MCF 10A (cell line): ENCODE measurements around the gene FBRSL1. TPM values are rescaled to one million over a fixed set of nuclear protein-coding genes. Genes with fewer than 3 reads are reported as not detected.
A peak's percentile ranks its signal among the peaks of the same experiment; 100 is the strongest.

ENCODE experiments used
- BruUV-seq: library from RNA; stranded (reverse); fragments of 400-500 nt; replicated peaks from 2 replicates; lab custom pipeline; 2021; lab: Mats Ljungman, UMichigan
- CTCF ChIA-PET: fragments of 300-600 bp; sonication (Branson Sonifier 250); formaldehyde crosslinking; extraction: SDS; loops from one replicate; lab custom pipeline; 2021; ENCODE audit warnings: antibody characterized with exemption, inconsistent platforms; lab: Yijun Ruan, JAX
- POLR2A ChIA-PET: fragments of 300-600, 350-650 bp; sonication (Branson Sonifier 250); formaldehyde crosslinking; extraction: SDS; loops from one replicate; lab custom pipeline; 2020; ENCODE audit warnings: antibody characterized with exemption, inconsistent platforms; lab: Yijun Ruan, JAX
- DNase-seq: peaks from one replicate; pipeline ENCODE4 v3.0.0-alpha.2; 2018; ENCODE audit not compliant: unreplicated experiment
- H3K27ac Mint-ChIP-seq: one replicate; pipeline ENCODE4 v1.8.0; 2022; ENCODE audit warnings: mild to moderate bottlenecking, low read depth, mixed read lengths; ENCODE audit not compliant: unreplicated experiment
- H3K27me3 Mint-ChIP-seq: one replicate; pipeline ENCODE4 v1.8.0; 2022; ENCODE audit warnings: mixed read lengths; ENCODE audit not compliant: insufficient read depth, unreplicated experiment
- H3K36me3 Mint-ChIP-seq: one replicate; pipeline ENCODE4 v1.8.0; 2022; ENCODE audit warnings: mild to moderate bottlenecking, moderate library complexity, mixed read lengths; ENCODE audit not compliant: insufficient read depth, unreplicated experiment
- H3K4me1 Mint-ChIP-seq: one replicate; pipeline ENCODE4 v1.8.0; 2022; ENCODE audit warnings: mixed read lengths; ENCODE audit not compliant: insufficient read depth, unreplicated experiment
- H3K4me3 Mint-ChIP-seq: one replicate; pipeline ENCODE4 v1.8.0; 2022; ENCODE audit warnings: mild to moderate bottlenecking, moderate library complexity, mixed read lengths; ENCODE audit not compliant: unreplicated experiment
- H3K9me3 Mint-ChIP-seq: one replicate; pipeline ENCODE4 v1.8.0; 2022; ENCODE audit warnings: mixed read lengths; ENCODE audit not compliant: unreplicated experiment
- CTCF ChIP-seq: fragments of 200-600 bp; IDR thresholded peaks from one replicate; pipeline ENCODE4 v1.8.0; 2022; ENCODE audit warnings: antibody characterized with exemption, mild to moderate bottlenecking; ENCODE audit not compliant: unreplicated experiment
- intact Hi-C: fragments of 100-400 bp; cut with micrococcal nuclease; formaldehyde crosslinking; loops from 2 replicates; pipeline ENCODE4 v1.14.1; 2022
- total RNA-seq: library from RNA; stranded (reverse); gene quantifications from 2 replicates; pipeline ENCODE4 v1.2.3, GENCODE V29; 2022

Gene FBRSL1
- total RNA-seq, 1 experiment from 2014 or later, result 47.4 TPM

GRCh38 chr12:132554845-132555630, 65.1 kb downstream of the FBRSL1 start:
- no peaks in the 10 kb centered on the region for H3K27me3 Mint-ChIP-seq
- CTCF ChIA-PET, result interaction anchor here (0.7 kb wide), 1 partner anchor 402 kb away, joined by 3 read pairs; no protein-coding TSS in a partner anchor

GRCh38 chr12:132555686-132556085, 65.7 kb downstream of the FBRSL1 start:
- Mint-ChIP-seq H3K36me3 (peaks cover 20% of the 10 kb centered on the region), H3K27me3 (no peaks in the 10 kb centered on the region), H3K27ac (no peak overlapping the region), H3K4me3 (no peak overlapping the region), H3K9me3 (no peaks in the 10 kb centered on the region), H3K4me1 (no peaks in the 10 kb centered on the region)
- no TSS peak for BruUV-seq
- no peak for TF ChIP-seq CTCF
- POLR2A ChIA-PET, result no interaction called here
- DNase-seq, result no peak
- intact Hi-C loops, result no loop called here
- CTCF ChIA-PET, result no interaction called here

More at GRCh38 chr12:132554845-132555630, 65.1 kb downstream of the FBRSL1 start:
- H3K4me1 Mint-ChIP-seq, result no peaks in the 10 kb centered on the region
- peak; percentile 28 for TF ChIP-seq CTCF
- no peaks in the 10 kb centered on the region for H3K9me3 Mint-ChIP-seq
- BruUV-seq, result no TSS peak
- no peak overlapping the region for H3K4me3 Mint-ChIP-seq
- intact Hi-C loops, result no loop called here
- H3K27ac Mint-ChIP-seq, result no peak overlapping the region
- H3K36me3 Mint-ChIP-seq, result peaks cover 20% of the 10 kb centered on the region
- POLR2A ChIA-PET, result no interaction called here
- no peak for DNase-seq

GRCh38 chr12:132556216-132556615, 66.3 kb downstream of the FBRSL1 start:
- DNase-seq, result no peak
- TF ChIP-seq CTCF, result no peak
- intact Hi-C loops, result no loop called here
- no peak overlapping the region for H3K27ac Mint-ChIP-seq
- no peak overlapping the region for H3K4me3 Mint-ChIP-seq
- no peaks in the 10 kb centered on the region for H3K27me3 Mint-ChIP-seq
- no TSS peak for BruUV-seq
- peaks cover 20% of the 10 kb centered on the region for H3K36me3 Mint-ChIP-seq
- ChIA-PET POLR2A (no interaction called here), CTCF (no interaction called here)
- no peaks in the 10 kb centered on the region for H3K9me3 Mint-ChIP-seq
- no peaks in the 10 kb centered on the region for H3K4me1 Mint-ChIP-seq

GRCh38 chr12:132556801-132557200, 66.8 kb downstream of the FBRSL1 start:
- ChIA-PET CTCF (no interaction called here), POLR2A (no interaction called here)
- no peaks in the 10 kb centered on the region for H3K4me1 Mint-ChIP-seq
- no peaks in the 10 kb centered on the region for H3K9me3 Mint-ChIP-seq
- H3K4me3 Mint-ChIP-seq, result no peak overlapping the region
- no peak for TF ChIP-seq CTCF
- peaks cover 20% of the 10 kb centered on the region for H3K36me3 Mint-ChIP-seq
- H3K27me3 Mint-ChIP-seq, result no peaks in the 10 kb centered on the region
- BruUV-seq, result no TSS peak
- intact Hi-C loops, result no loop called here
- no peak for DNase-seq
- no peak overlapping the region for H3K27ac Mint-ChIP-seq
